Osteocyte (in vitro differentiated cells): ENCODE data around the gene ATF7IP2. TPM values are rescaled to one million over a fixed set of nuclear protein-coding genes. Genes with fewer than 3 reads are reported as not detected.
"Not testable (repeated sequence)": the region's sequence is repeated elsewhere in the genome, so short reads cannot be mapped to it uniquely, and the experiment has no call there.

ENCODE experiments used
- DNase-seq: peaks from one replicate; pipeline ENCODE4 v3.0.0; 2021; ENCODE audit warnings: mixed read lengths; ENCODE audit not compliant: unreplicated experiment; ENCODE audit errors: extremely low spot score
- H3K27ac Mint-ChIP-seq: one replicate; pipeline ENCODE4 v1.8.0; 2021; ENCODE audit warnings: mild to moderate bottlenecking, mixed read lengths; ENCODE audit not compliant: unreplicated experiment
- H3K27me3 Mint-ChIP-seq: one replicate; pipeline ENCODE4 v1.8.0; 2021; ENCODE audit warnings: mixed read lengths; ENCODE audit not compliant: unreplicated experiment
- H3K36me3 Mint-ChIP-seq: one replicate; pipeline ENCODE4 v1.8.0; 2021; ENCODE audit warnings: mixed read lengths; ENCODE audit not compliant: unreplicated experiment
- H3K4me1 Mint-ChIP-seq: one replicate; pipeline ENCODE4 v1.8.0; 2021; ENCODE audit warnings: mixed read lengths; ENCODE audit not compliant: unreplicated experiment
- H3K4me3 Mint-ChIP-seq: one replicate; pipeline ENCODE4 v1.8.0; 2021; ENCODE audit warnings: mild to moderate bottlenecking, moderate library complexity, mixed read lengths; ENCODE audit not compliant: unreplicated experiment
- H3K9me3 Mint-ChIP-seq: one replicate; pipeline ENCODE4 v1.8.0; 2021; ENCODE audit warnings: mixed read lengths; ENCODE audit not compliant: unreplicated experiment
- CTCF ChIP-seq: fragments of 200-600 bp; sonication (generic); IDR thresholded peaks from 2 replicates; pipeline ENCODE4 v1.5.0; 2021; ENCODE audit warnings: antibody characterized with exemption, mild to moderate bottlenecking, moderate library complexity
- total RNA-seq: library from RNA; stranded (reverse); gene quantifications from 2 replicates; pipeline ENCODE4 v1.2.1, GENCODE V29; 2021

The ATF7IP2 gene
- total RNA-seq, 1 donor from 2014 or later, result 7.2 TPM

GRCh38 chr16:10441726-10442125 lies 55.9 kb downstream of the ATF7IP2 start:
- no peak for TF ChIP-seq CTCF
- no peaks in the 10 kb centered on the region for H3K4me1 Mint-ChIP-seq
- H3K27ac Mint-ChIP-seq, result no peak overlapping the region
- peaks cover 22% of the 10 kb centered on the region for H3K9me3 Mint-ChIP-seq
- DNase-seq, result no peak
- no peaks in the 10 kb centered on the region for H3K27me3 Mint-ChIP-seq
- peaks cover 53% of the 10 kb centered on the region for H3K36me3 Mint-ChIP-seq
- H3K4me3 Mint-ChIP-seq, result no peak overlapping the region

GRCh38 chr16:10447289-10447688 lies 61.4 kb downstream of the ATF7IP2 start:
- Mint-ChIP-seq H3K27me3 (no peaks in the 10 kb centered on the region), H3K27ac (no peak overlapping the region), H3K4me3 (no peak overlapping the region), H3K4me1 (no peaks in the 10 kb centered on the region), H3K9me3 (peaks cover 35% of the 10 kb centered on the region), H3K36me3 (peaks cover 73% of the 10 kb centered on the region)
- no peak for TF ChIP-seq CTCF
- DNase-seq, result no peak

- not testable (repeated sequence) for H3K4me3 Mint-ChIP-seq, H3K4me1 Mint-ChIP-seq, H3K27me3 Mint-ChIP-seq, H3K27ac Mint-ChIP-seq, DNase-seq
- H3K36me3 Mint-ChIP-seq, result peaks cover 39% of the 10 kb centered on the region
- peaks cover 20% of the 10 kb centered on the region for H3K9me3 Mint-ChIP-seq
These were observed 66.6 kb downstream of the ATF7IP2 start for GRCh38 chr16:10452208-10453158.

- no peaks in the 10 kb centered on the region for H3K27me3 Mint-ChIP-seq
- H3K4me3 Mint-ChIP-seq, result no peak overlapping the region
- DNase-seq, result no peak
- no peaks in the 10 kb centered on the region for H3K4me1 Mint-ChIP-seq
- peaks cover 35% of the 10 kb centered on the region for H3K36me3 Mint-ChIP-seq
- no peak overlapping the region for H3K27ac Mint-ChIP-seq
- peaks cover 18% of the 10 kb centered on the region for H3K9me3 Mint-ChIP-seq
- TF ChIP-seq CTCF, result no peak
These were observed 67.3 kb downstream of the ATF7IP2 start for GRCh38 chr16:10453159-10453510.

- H3K4me3 Mint-ChIP-seq, result no peak overlapping the region
- no peak for TF ChIP-seq CTCF
- H3K36me3 Mint-ChIP-seq, result no peaks in the 10 kb centered on the region
- no peaks in the 10 kb centered on the region for H3K27me3 Mint-ChIP-seq
- peaks cover 4% of the 10 kb centered on the region for H3K9me3 Mint-ChIP-seq
- no peaks in the 10 kb centered on the region for H3K4me1 Mint-ChIP-seq
- DNase-seq, result no peak
- H3K27ac Mint-ChIP-seq, result no peak overlapping the region
These were observed 80.0 kb downstream of the ATF7IP2 start for GRCh38 chr16:10465821-10466220.
